Measurements from ENCODE around the gene TRAPPC8. TPM values are rescaled to one million over a fixed set of nuclear protein-coding genes. Genes with fewer than 3 reads are reported as not detected.
A peak's percentile ranks its signal among the peaks of the same experiment; 100 is the strongest.

TRAPPC8 gene
- total and polyA plus RNA-seq, 7 donors = 12.6 to 50.4 (median 33.8) TPM

DNA sequence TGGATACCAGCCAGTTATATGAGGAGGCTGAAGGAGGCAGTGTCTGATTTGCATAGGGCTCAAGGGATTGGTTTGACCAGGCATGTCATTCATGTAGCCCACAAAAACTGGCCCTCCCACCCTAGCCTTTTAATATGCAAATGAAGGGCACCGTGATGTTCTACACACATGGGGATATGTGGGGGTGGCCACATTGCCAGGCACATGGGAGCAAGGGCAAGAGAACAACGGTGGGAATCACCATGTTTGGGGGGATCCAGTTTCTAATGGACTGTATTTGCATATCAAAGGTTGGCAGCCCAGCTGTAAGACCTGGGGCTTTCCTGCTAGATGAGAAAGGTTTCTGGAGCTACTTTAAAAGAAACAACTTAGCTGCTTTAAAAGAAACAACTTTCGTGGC, 117.2 kb downstream of the TRAPPC8 start:
- TF ChIP-seq, protein P1, sequence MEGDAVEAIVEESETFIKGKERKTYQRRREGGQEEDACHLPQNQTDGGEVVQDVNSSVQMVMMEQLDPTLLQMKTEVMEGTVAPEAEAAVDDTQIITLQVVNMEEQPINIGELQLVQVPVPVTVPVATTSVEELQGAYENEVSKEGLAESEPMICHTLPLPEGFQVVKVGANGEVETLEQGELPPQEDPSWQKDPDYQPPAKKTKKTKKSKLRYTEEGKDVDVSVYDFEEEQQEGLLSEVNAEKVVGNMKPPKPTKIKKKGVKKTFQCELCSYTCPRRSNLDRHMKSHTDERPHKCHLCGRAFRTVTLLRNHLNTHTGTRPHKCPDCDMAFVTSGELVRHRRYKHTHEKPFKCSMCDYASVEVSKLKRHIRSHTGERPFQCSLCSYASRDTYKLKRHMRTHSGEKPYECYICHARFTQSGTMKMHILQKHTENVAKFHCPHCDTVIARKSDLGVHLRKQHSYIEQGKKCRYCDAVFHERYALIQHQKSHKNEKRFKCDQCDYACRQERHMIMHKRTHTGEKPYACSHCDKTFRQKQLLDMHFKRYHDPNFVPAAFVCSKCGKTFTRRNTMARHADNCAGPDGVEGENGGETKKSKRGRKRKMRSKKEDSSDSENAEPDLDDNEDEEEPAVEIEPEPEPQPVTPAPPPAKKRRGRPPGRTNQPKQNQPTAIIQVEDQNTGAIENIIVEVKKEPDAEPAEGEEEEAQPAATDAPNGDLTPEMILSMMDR (IDR thresholded peaks at IDR 0.05) = no peak
- TF ChIP-seq EP300 (IDR thresholded peaks at IDR 0.05) = no peak
- TF ChIP-seq POLR2A (IDR thresholded peaks at IDR 0.05) = no peak
- TF ChIP-seq POLR2AphosphoS5 (IDR thresholded peaks at IDR 0.05) = no peak
- intact Hi-C loops (cut with DNase I) = no loop called here
- Histone ChIP-seq H3K4me1 (no peaks in the 10 kb centered on the region), H3K27ac (no peak overlapping the region), H3K27me3 (no peaks in the 10 kb centered on the region), H3K9me3 (no peaks in the 10 kb centered on the region), H3K4me3 (no peak overlapping the region), H3K36me3 (peaks cover 0 to 23% (median 5%) of the 10 kb centered on the region in 4 donors)
- WGBS, 2 donors = 59 to 65% methylated on average over 3 of the region's 3 CpGs
- DNase-seq = no peak

DNA sequence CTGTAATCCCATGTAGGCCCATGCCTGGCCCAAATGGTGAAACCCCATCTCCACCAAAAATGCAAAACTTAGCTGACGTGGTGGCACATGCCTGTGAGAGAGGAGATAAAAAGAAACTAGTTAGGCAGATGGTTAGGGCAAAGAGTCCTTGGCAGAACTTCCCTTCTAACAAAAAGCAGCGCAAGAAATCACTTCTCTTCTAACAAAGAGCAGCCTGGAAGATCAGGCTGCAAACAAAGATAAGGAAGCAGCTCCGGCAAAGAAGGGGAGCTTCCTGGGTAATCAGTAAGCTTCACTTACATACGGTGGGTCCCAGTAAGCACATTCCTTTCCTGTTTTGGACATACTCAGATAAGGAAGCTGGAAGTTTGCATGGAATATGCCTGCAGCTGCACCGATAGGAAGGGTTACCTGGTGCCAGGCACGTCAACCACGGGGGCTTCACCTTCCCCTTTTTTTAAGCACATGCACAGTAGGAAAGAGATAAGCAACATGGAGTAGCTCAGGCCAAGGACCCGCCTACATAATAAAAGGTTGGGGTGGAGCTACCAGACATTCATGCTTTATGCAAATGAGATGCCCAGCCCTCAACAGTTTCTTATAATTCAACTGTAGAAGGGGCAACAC, 121.3 kb downstream of the TRAPPC8 start:
- no peak overlapping the region for H3K27ac ChIP-seq
- intact Hi-C loops (cut with DNase I) = no loop called here
- WGBS, 2 donors = 50 to 58% methylated on average over 8 of the region's 8 CpGs

DNA sequence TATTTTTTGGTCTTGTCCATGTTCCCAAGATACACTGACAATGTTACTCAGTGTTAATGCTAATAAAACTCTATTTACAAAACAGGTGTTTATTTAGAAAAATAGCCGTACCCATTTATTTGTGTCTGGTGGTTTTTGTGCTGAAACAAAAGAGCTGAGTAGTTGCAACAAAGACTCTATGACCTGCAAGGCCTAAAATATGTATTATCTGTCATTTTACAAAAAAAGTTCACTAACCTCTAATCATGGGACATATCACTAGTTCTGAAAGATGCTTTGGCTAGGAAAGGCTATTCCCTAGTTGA, 123.1 kb downstream of the TRAPPC8 start:
- Histone ChIP-seq H3K36me3 (no peaks in the 10 kb centered on the region), H3K27me3 (no peaks in the 10 kb centered on the region)

More for the DNA sequence above, 121.3 kb downstream of the TRAPPC8 start:
- Histone ChIP-seq H3K4me1 (no peaks in the 10 kb centered on the region), H3K27me3 (no peaks in the 10 kb centered on the region), H3K9me3 (no peaks in the 10 kb centered on the region), H3K4me3 (no peak overlapping the region), H3K36me3 (no peaks in the 10 kb centered on the region)
- TF ChIP-seq POLR2A (IDR thresholded peaks at IDR 0.05) = no peak
- TF ChIP-seq, protein P1 (IDR thresholded peaks at IDR 0.05) = no peak
- no peak for TF ChIP-seq EP300 (IDR thresholded peaks at IDR 0.05)
- TF ChIP-seq POLR2AphosphoS5 (IDR thresholded peaks at IDR 0.05) = no peak
- DNase-seq = no peak

DNA sequence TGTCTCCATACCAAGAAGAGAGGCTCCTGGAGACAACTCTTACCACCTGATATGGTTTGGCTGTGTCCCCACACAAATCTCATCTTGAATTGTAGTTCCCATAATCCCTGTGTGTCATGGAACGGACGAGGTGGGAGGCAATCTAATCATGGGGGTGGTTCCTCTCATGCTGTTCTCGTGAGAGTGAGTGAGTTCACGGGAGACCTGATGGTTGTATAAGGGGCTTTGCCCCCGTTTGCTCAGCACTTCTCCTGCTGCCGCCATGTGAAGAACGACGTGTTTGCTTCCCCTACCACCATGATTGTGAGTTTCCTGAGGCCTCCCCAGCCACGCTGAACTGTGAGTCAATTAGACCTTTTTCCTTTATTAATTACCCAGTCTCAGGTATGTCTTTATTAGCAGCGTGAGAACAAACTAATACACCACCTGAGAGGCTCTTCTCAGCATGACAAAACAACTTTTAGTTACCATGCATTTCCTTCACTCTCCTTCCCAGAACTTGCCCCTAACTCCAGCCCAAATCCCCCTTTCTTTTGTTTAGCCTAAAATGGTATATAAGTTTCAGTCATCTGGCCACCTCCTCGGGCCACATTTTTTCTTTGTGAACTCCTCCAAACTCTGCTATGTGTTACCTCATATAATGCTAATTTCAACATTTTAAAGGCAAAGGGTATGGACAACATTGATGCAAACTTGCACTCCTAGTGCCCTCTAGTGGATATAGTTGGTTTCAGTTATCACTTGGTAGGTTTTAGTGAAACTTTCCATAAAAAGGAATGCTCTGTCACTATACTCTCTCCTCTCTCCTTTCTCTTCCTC, 123.6 kb downstream of the TRAPPC8 start:
- intact Hi-C loops (cut with DNase I) = loop anchor here (5.0 kb wide), 1 partner anchor 267 kb away; no protein-coding TSS in a partner anchor
- Histone ChIP-seq H3K4me3 (no peak overlapping the region), H3K27me3 (no peaks in the 10 kb centered on the region), H3K9me3 (no peaks in the 10 kb centered on the region), H3K27ac (no peak overlapping the region), H3K4me1 (no peaks in the 10 kb centered on the region), H3K36me3 (no peaks in the 10 kb centered on the region)
- no peak for DNase-seq
- WGBS, 2 donors = 67 to 73% methylated on average over 11 of the region's 11 CpGs
- no peak for TF ChIP-seq POLR2AphosphoS5 (IDR thresholded peaks at IDR 0.05)
- no peak for TF ChIP-seq EP300 (IDR thresholded peaks at IDR 0.05)
- TF ChIP-seq, protein P1 (IDR thresholded peaks at IDR 0.05) = peak in 3 of 4 experiments; percentile 24 to 60 (median 55)
- no peak for TF ChIP-seq POLR2A (IDR thresholded peaks at IDR 0.05)

More for the DNA sequence above, 123.1 kb downstream of the TRAPPC8 start:
- H3K27ac ChIP-seq = no peak overlapping the region
- TF ChIP-seq, protein P1 (IDR thresholded peaks at IDR 0.05) = no peak
- TF ChIP-seq EP300 (IDR thresholded peaks at IDR 0.05) (no peak), POLR2A (IDR thresholded peaks at IDR 0.05) (no peak), POLR2AphosphoS5 (IDR thresholded peaks at IDR 0.05) (no peak)
- DNase-seq = no peak
- 78 to 94% methylated on average over 1 of the region's 1 CpG for WGBS, 2 donors
- H3K9me3 ChIP-seq = no peaks in the 10 kb centered on the region
- no peak overlapping the region for H3K4me3 ChIP-seq
- intact Hi-C loops (cut with DNase I) = loop anchor here (5.0 kb wide), 1 partner anchor 268 kb away; no protein-coding TSS in a partner anchor
- H3K4me1 ChIP-seq = no peaks in the 10 kb centered on the region
